Measurements from ENCODE around the gene DNMT3A. TPM values are rescaled to one million over a fixed set of nuclear protein-coding genes. Genes with fewer than 3 reads are reported as not detected.

The DNMT3A gene
- total RNA-seq, 1 donor from 2014 or later, result 101 TPM

DNA sequence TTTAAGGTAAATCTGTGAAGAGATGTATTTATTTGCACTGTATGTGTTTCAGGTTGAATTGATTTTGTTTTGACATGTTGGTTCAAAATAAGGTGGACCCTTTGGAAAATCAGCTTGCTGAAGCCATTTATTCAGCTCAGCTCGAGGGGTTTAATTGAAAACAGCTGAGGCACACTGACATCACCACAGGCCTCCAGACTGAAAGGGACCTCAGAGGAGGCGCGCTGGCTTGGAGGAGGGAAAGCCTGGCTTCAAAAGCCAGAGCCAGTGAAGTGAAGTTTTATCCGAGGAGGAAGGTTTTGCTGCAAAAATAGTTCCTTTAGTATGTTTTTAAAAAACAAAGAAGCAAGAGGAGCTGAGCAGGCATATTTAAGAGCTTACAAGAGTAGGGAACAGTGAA is 26.9 kb upstream of the DNMT3A start:
- H3K36me3 Mint-ChIP-seq (ENCODE audit: low read depth), result peaks cover 1% of the 10 kb centered on the region
- DNase-seq (ENCODE audit: low spot score), result no peak

DNA sequence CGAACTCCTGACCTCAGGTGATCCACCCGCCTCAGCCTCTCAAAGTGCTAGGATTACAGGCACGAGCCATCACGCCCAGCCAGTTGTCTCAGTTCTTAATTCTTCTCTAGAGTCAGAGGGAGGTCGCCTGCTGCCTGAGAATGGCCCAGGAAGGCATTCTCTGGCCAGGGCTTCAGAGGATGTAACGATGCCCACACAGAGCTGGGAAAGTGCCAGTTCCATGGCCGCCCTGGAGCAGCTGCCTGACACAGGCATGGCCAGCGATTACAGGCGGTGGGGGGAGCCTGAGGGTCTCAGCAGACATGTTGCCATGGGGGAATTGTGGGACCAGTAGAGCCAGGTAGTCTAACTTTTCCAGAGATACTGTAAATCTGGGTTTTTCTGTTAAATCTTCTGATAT is 25.6 kb upstream of the DNMT3A start:
- Mint-ChIP-seq H3K4me3 (no peak overlapping the region), H3K4me1 (ENCODE audit: low read depth) (peaks cover 17% of the 10 kb centered on the region), H3K36me3 (ENCODE audit: low read depth) (peaks cover 1% of the 10 kb centered on the region), H3K27ac (no peak overlapping the region), H3K9me3 (no peaks in the 10 kb centered on the region), H3K27me3 (ENCODE audit: insufficient read depth) (peaks cover 2% of the 10 kb centered on the region)
- intact Hi-C loops (cut with micrococcal nuclease), result no loop called here
- DNase-seq (ENCODE audit: low spot score), result no peak

More for the DNA sequence above, 26.9 kb upstream of the DNMT3A start:
- H3K4me3 Mint-ChIP-seq, result no peak overlapping the region
- H3K27ac Mint-ChIP-seq, result no peak overlapping the region
- intact Hi-C loops (cut with micrococcal nuclease), result no loop called here
- peaks cover 6% of the 10 kb centered on the region for H3K4me1 Mint-ChIP-seq (ENCODE audit: low read depth)
- peaks cover 2% of the 10 kb centered on the region for H3K27me3 Mint-ChIP-seq (ENCODE audit: insufficient read depth)
- H3K9me3 Mint-ChIP-seq, result no peaks in the 10 kb centered on the region

GRCh38 chr2:25366629-25367028 is 24.9 kb upstream of the DNMT3A start:
- Mint-ChIP-seq H3K4me3 (no peak overlapping the region), H3K27me3 (ENCODE audit: insufficient read depth) (peaks cover 2% of the 10 kb centered on the region), H3K27ac (no peak overlapping the region), H3K4me1 (ENCODE audit: low read depth) (peaks cover 24% of the 10 kb centered on the region), H3K36me3 (ENCODE audit: low read depth) (peaks cover 1% of the 10 kb centered on the region), H3K9me3 (no peaks in the 10 kb centered on the region)
- intact Hi-C loops (cut with micrococcal nuclease), result no loop called here
- DNase-seq (ENCODE audit: low spot score), result no peak

DNA sequence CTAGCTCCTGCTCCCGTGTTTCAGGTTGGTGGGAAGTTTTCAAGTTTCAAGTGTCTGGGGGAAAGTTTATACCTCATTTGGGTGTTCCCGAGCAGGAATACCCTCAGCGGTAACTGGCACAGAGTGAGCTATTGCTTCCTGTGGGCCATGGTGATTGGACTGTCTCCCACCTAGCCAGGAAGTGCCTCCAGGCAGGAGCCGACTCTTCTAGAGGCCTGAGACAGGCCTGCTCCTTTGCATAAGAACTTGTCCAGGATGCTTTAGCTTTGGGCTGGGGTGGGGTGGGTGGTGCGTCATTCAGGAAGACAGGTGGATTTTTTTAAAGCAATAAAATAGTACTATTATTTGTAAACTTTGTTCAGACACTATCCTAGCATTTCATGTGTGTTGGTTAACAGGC is 23.5 kb upstream of the DNMT3A start:
- H3K27me3 Mint-ChIP-seq (ENCODE audit: insufficient read depth), result peaks cover 2% of the 10 kb centered on the region
- H3K9me3 Mint-ChIP-seq, result no peaks in the 10 kb centered on the region
- no peak overlapping the region for H3K4me3 Mint-ChIP-seq
- H3K36me3 Mint-ChIP-seq (ENCODE audit: low read depth), result peaks cover 1% of the 10 kb centered on the region
- DNase-seq (ENCODE audit: low spot score), result no peak
- H3K4me1 Mint-ChIP-seq (ENCODE audit: low read depth), result peaks cover 26% of the 10 kb centered on the region
- H3K27ac Mint-ChIP-seq, result no peak overlapping the region
- intact Hi-C loops (cut with micrococcal nuclease), result no loop called here

GRCh38 chr2:25363733-25364132 is 22.0 kb upstream of the DNMT3A start:
- Mint-ChIP-seq H3K27ac (peak overlapping the region; percentile 48), H3K36me3 (ENCODE audit: low read depth) (no peaks in the 10 kb centered on the region), H3K27me3 (ENCODE audit: insufficient read depth) (peaks cover 2% of the 10 kb centered on the region), H3K4me3 (peak overlapping the region; percentile 5), H3K9me3 (no peaks in the 10 kb centered on the region), H3K4me1 (ENCODE audit: low read depth) (peaks cover 26% of the 10 kb centered on the region)
- DNase-seq (ENCODE audit: low spot score), result no peak
- intact Hi-C loops (cut with micrococcal nuclease), result loop anchor here (2.0 kb wide), 1 partner anchor 63 kb away; no protein-coding TSS in a partner anchor

DNA sequence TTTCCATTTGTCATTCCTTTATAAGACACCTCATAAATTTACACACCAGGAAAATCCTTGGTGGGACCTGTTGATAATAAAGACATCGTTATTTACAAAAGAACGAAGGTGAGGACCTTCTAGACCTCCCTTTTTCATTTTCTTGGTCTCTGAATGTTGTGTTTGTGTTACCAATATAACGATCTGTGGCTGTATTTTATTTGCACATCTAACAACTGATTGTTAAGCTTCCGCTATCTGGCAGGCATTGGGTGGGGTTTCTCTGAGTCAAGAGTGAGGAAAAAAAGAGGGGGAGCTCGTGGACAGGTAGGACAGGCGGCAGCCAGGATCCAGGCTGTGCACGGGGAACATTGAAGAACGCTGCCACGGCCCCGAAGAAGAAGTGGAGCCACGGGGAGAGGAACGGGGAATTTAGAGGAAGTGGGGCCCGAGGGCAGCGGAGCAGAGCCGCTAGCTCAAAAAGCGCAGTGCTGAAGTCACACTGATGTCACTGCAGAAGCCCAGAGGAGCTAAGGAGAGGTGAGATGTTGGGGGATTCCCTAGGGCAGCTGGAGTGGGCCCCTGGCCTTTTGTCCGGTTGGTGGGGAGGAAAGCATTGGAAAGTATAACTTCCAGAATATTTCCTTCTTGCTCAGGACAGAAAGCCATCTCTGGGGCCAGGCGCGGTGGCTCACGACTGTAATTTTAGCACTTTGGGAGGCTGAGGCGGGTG is 20.9 kb upstream of the DNMT3A start:
- H3K9me3 Mint-ChIP-seq, result no peaks in the 10 kb centered on the region
- H3K27ac Mint-ChIP-seq, result peak overlapping the region; percentile 94
- intact Hi-C loops (cut with micrococcal nuclease), result loop anchor here (1.0 to 2.0 kb wide), 7 partner anchors 15 to 196 kb away; no protein-coding TSS in a partner anchor
- DNase-seq (ENCODE audit: low spot score), result peak; percentile 49
- H3K4me1 Mint-ChIP-seq (ENCODE audit: low read depth), result peaks cover 26% of the 10 kb centered on the region
- H3K36me3 Mint-ChIP-seq (ENCODE audit: low read depth), result no peaks in the 10 kb centered on the region
- H3K27me3 Mint-ChIP-seq (ENCODE audit: insufficient read depth), result peaks cover 2% of the 10 kb centered on the region
- H3K4me3 Mint-ChIP-seq, result peak overlapping the region; percentile 84

GRCh38 chr2:25362049-25362433 is 20.3 kb upstream of the DNMT3A start:
- intact Hi-C loops (cut with micrococcal nuclease), result loop anchor here (1.0 to 2.0 kb wide), 7 partner anchors 15 to 196 kb away; no protein-coding TSS in a partner anchor
- Mint-ChIP-seq H3K36me3 (ENCODE audit: low read depth) (no peaks in the 10 kb centered on the region), H3K4me3 (peak overlapping the region; percentile 84), H3K4me1 (ENCODE audit: low read depth) (peaks cover 26% of the 10 kb centered on the region), H3K27ac (peak overlapping the region; percentile 94), H3K9me3 (no peaks in the 10 kb centered on the region), H3K27me3 (ENCODE audit: insufficient read depth) (peaks cover 2% of the 10 kb centered on the region)
- DNase-seq (ENCODE audit: low spot score), result peak; percentile 93

- Mint-ChIP-seq H3K36me3 (ENCODE audit: low read depth) (no peaks in the 10 kb centered on the region), H3K4me1 (ENCODE audit: low read depth) (peaks cover 26% of the 10 kb centered on the region), H3K27ac (peak overlapping the region; percentile 94), H3K9me3 (no peaks in the 10 kb centered on the region), H3K4me3 (peak overlapping the region; percentile 84), H3K27me3 (ENCODE audit: insufficient read depth) (no peaks in the 10 kb centered on the region)
- intact Hi-C loops (cut with micrococcal nuclease), result loop anchor here (1.0 to 2.0 kb wide), 7 partner anchors 16 to 197 kb away; no protein-coding TSS in a partner anchor
- DNase-seq (ENCODE audit: low spot score), result no peak
Observed at GRCh38 chr2:25361261-25362048, 19.7 kb upstream of the DNMT3A start.

DNA sequence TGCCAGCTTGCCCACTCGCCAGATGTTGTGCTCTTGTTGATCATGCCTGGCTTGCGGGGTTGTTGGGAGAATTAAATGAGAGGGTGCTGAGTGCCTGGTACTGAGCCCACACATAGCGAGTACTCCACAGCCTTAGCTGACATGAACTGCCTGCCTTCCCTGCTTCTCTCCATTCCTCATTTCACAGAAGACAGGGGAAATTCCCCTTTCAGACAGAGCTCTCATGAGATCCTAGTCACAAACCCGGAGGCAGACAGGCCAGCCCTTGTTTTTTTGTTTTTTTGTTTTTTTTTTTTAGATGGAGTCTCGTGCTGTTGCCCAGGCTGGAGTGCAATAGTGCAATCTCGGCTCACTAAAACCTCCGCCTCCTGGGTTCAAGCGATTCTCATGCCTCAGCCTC is 17.1 kb upstream of the DNMT3A start:
- Mint-ChIP-seq H3K4me3 (no peak overlapping the region), H3K27ac (no peak overlapping the region), H3K9me3 (no peaks in the 10 kb centered on the region), H3K4me1 (ENCODE audit: low read depth) (peaks cover 21% of the 10 kb centered on the region), H3K27me3 (ENCODE audit: insufficient read depth) (peaks cover 3% of the 10 kb centered on the region), H3K36me3 (ENCODE audit: low read depth) (no peaks in the 10 kb centered on the region)
- intact Hi-C loops (cut with micrococcal nuclease), result no loop called here
- DNase-seq (ENCODE audit: low spot score), result no peak

GRCh38 chr2:25358249-25358815 is 16.6 kb upstream of the DNMT3A start:
- intact Hi-C loops (cut with micrococcal nuclease), result no loop called here
- Mint-ChIP-seq H3K4me3 (no peak overlapping the region), H3K27ac (no peak overlapping the region), H3K4me1 (ENCODE audit: low read depth) (peaks cover 17% of the 10 kb centered on the region), H3K27me3 (ENCODE audit: insufficient read depth) (peaks cover 3% of the 10 kb centered on the region), H3K36me3 (ENCODE audit: low read depth) (no peaks in the 10 kb centered on the region), H3K9me3 (no peaks in the 10 kb centered on the region)
- DNase-seq (ENCODE audit: low spot score), result no peak

DNA sequence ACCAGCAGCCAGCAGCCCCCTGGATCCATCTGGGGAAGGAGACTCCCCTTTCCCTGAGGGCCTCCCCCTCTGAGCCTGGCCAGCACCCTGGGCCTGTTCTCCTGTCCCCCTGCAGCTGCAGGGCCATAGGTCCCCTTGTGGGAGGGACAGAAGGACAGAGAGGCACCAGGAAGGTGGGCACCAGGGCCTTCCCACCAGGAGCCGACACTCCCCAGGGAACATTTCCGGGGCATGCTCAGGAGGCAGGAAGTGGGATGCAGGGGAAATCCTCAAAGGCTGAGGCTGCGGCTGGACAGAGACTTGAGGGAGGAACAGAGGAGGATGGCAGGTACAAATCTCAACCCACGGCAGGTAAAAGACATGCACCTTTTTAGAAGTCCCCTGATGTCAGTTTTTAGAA is 14.4 kb upstream of the DNMT3A start:
- Mint-ChIP-seq H3K4me3 (no peak overlapping the region), H3K4me1 (ENCODE audit: low read depth) (peaks cover 8% of the 10 kb centered on the region), H3K27me3 (ENCODE audit: insufficient read depth) (peaks cover 9% of the 10 kb centered on the region), H3K9me3 (no peaks in the 10 kb centered on the region), H3K27ac (no peak overlapping the region), H3K36me3 (ENCODE audit: low read depth) (no peaks in the 10 kb centered on the region)
- no peak for DNase-seq (ENCODE audit: low spot score)
- intact Hi-C loops (cut with micrococcal nuclease), result no loop called here

- no peaks in the 10 kb centered on the region for H3K9me3 Mint-ChIP-seq
- H3K27ac Mint-ChIP-seq, result no peak overlapping the region
- peaks cover 9% of the 10 kb centered on the region for H3K27me3 Mint-ChIP-seq (ENCODE audit: insufficient read depth)
- peaks cover 11% of the 10 kb centered on the region for H3K4me1 Mint-ChIP-seq (ENCODE audit: low read depth)
- no peak for DNase-seq (ENCODE audit: low spot score)
- intact Hi-C loops (cut with micrococcal nuclease), result no loop called here
- H3K4me3 Mint-ChIP-seq, result no peak overlapping the region
- no peaks in the 10 kb centered on the region for H3K36me3 Mint-ChIP-seq (ENCODE audit: low read depth)
Observed at GRCh38 chr2:25355270-25355669, 13.5 kb upstream of the DNMT3A start.

- Mint-ChIP-seq H3K4me1 (ENCODE audit: low read depth) (peaks cover 13% of the 10 kb centered on the region), H3K4me3 (no peak overlapping the region), H3K9me3 (no peaks in the 10 kb centered on the region), H3K27ac (no peak overlapping the region), H3K36me3 (ENCODE audit: low read depth) (no peaks in the 10 kb centered on the region), H3K27me3 (ENCODE audit: insufficient read depth) (peaks cover 9% of the 10 kb centered on the region)
- DNase-seq (ENCODE audit: low spot score), result no peak
- intact Hi-C loops (cut with micrococcal nuclease), result no loop called here
Observed at GRCh38 chr2:25354116-25354515, 12.4 kb upstream of the DNMT3A start.
